H9 (cell line): ENCODE measurements around the gene TCF7L1. TPM values are rescaled to one million over a fixed set of nuclear protein-coding genes. Genes with fewer than 3 reads are reported as not detected.

Experiments used
- DNase-seq: peaks from one replicate; pipeline ENCODE4 v3.0.0-alpha.2; 2017
- H2AFZ ChIP-seq: one replicate; pipeline ENCODE4 v1.6.1; 2013; ENCODE audit warnings: mild to moderate bottlenecking, low read length, control low read depth, moderate library complexity
- H2AK5ac ChIP-seq: 2 replicates; pipeline ENCODE4 v1.6.1; 2013; ENCODE audit warnings: low read length, control low read depth, mixed read lengths; ENCODE audit not compliant: insufficient read length
- H2BK120ac ChIP-seq: one replicate; pipeline ENCODE4 v1.6.1; 2013; ENCODE audit warnings: low read depth, mild to moderate bottlenecking, low read length, control low read depth, inconsistent platforms; ENCODE audit not compliant: poor library complexity, severe bottlenecking
- H2BK12ac ChIP-seq: 2 replicates; pipeline ENCODE4 v1.6.1; 2013; ENCODE audit warnings: low read length, control low read depth, mixed read lengths, low read depth; ENCODE audit not compliant: insufficient read length
- H2BK15ac ChIP-seq: 2 replicates; pipeline ENCODE4 v1.6.1; 2013; ENCODE audit warnings: low read depth, low read length, control low read depth
- H2BK20ac ChIP-seq: one replicate; pipeline ENCODE4 v1.6.1; 2013; ENCODE audit warnings: low read depth, mild to moderate bottlenecking, low read length, control low read depth, inconsistent platforms; ENCODE audit not compliant: poor library complexity, severe bottlenecking
- H2BK5ac ChIP-seq: 2 replicates; pipeline ENCODE4 v1.6.1; 2013; ENCODE audit warnings: low read length, control low read depth, mixed read lengths; ENCODE audit not compliant: insufficient read length
- H3K14ac ChIP-seq: 2 replicates; pipeline ENCODE4 v1.6.1; 2013; ENCODE audit warnings: low read length, control low read depth; ENCODE audit not compliant: insufficient read depth
- H3K18ac ChIP-seq: 2 replicates; pipeline ENCODE4 v1.6.1; 2013; ENCODE audit warnings: low read depth, mild to moderate bottlenecking, mixed read lengths, low read length, control low read depth; ENCODE audit not compliant: insufficient read length
- H3K23ac ChIP-seq: 2 replicates; pipeline ENCODE4 v1.6.1; 2013; ENCODE audit warnings: low read length, control low read depth, mixed read lengths, low read depth; ENCODE audit not compliant: insufficient read length
- H3K23me2 ChIP-seq: 2 replicates; pipeline ENCODE4 v1.6.1; 2013; ENCODE audit warnings: low read depth, mild to moderate bottlenecking, mixed read lengths, low read length, control low read depth; ENCODE audit not compliant: insufficient read length, poor library complexity, severe bottlenecking
- H3K27ac ChIP-seq: 2 replicates; pipeline ENCODE4 v1.5.1; 2013; ENCODE audit warnings: low read length, control low read depth, mixed read lengths, low read depth; ENCODE audit not compliant: insufficient read length
- H3K27me3 ChIP-seq: 2 replicates; pipeline ENCODE4 v1.6.1; 2013; ENCODE audit warnings: low read length, control low read depth, inconsistent platforms; ENCODE audit not compliant: insufficient read depth
- H3K4ac ChIP-seq: 2 replicates; pipeline ENCODE4 v1.6.1; 2013; ENCODE audit warnings: low read depth, mild to moderate bottlenecking, control low read depth, inconsistent platforms, low read length, moderate library complexity
- H3K4me1 ChIP-seq: 2 replicates; pipeline ENCODE4 v1.6.1; 2013; ENCODE audit warnings: low read length, control low read depth, inconsistent platforms; ENCODE audit not compliant: insufficient read depth
- H3K4me2 ChIP-seq: 2 replicates; pipeline ENCODE4 v1.6.1; 2013; ENCODE audit warnings: low read length, control low read depth, mixed read lengths; ENCODE audit not compliant: insufficient read length, insufficient read depth
- H3K56ac ChIP-seq: 2 replicates; pipeline ENCODE4 v1.6.1; 2013; ENCODE audit warnings: low read depth, mild to moderate bottlenecking, mixed read lengths, low read length, control low read depth; ENCODE audit not compliant: insufficient read length
- H3K79me1 ChIP-seq: 2 replicates; pipeline ENCODE4 v1.6.1; 2013; ENCODE audit warnings: low read depth, mild to moderate bottlenecking, moderate library complexity, low read length, control low read depth, inconsistent platforms; ENCODE audit not compliant: insufficient read depth, poor library complexity, severe bottlenecking
- H3K79me2 ChIP-seq: 2 replicates; pipeline ENCODE4 v1.6.1; 2013; ENCODE audit warnings: low read length, control low read depth, inconsistent platforms; ENCODE audit not compliant: insufficient read depth
- H3K9ac ChIP-seq: 2 replicates; pipeline ENCODE4 v1.6.1; 2013; ENCODE audit warnings: low read length, control low read depth, mixed read lengths; ENCODE audit not compliant: insufficient read length; ENCODE audit errors: extremely low read depth
- H3K9me3 ChIP-seq: one replicate; pipeline ENCODE4 v1.6.1; 2013; ENCODE audit warnings: low read depth, low read length, inconsistent platforms; ENCODE audit not compliant: control insufficient read depth
- H3T11ph ChIP-seq: one replicate; pipeline ENCODE4 v1.6.1; 2013; ENCODE audit warnings: mild to moderate bottlenecking, low read length, control low read depth, inconsistent platforms
- H4K20me1 ChIP-seq: one replicate; pipeline ENCODE4 v1.6.1; 2013; ENCODE audit not compliant: control insufficient read depth, insufficient read length, insufficient read depth
- H4K5ac ChIP-seq: 2 replicates; pipeline ENCODE4 v1.6.1; 2013; ENCODE audit warnings: low read depth, mild to moderate bottlenecking, mixed read lengths, low read length, control low read depth; ENCODE audit not compliant: insufficient read length
- H4K8ac ChIP-seq: replicated peaks from 2 replicates; pipeline ENCODE4 v1.6.1; 2013; ENCODE audit warnings: low read length, control low read depth, mixed read lengths, low read depth; ENCODE audit not compliant: insufficient read length
- H4K91ac ChIP-seq: 2 replicates; pipeline ENCODE4 v1.6.1; 2013; ENCODE audit warnings: low read depth, mild to moderate bottlenecking, moderate library complexity, mixed read lengths, low read length, control low read depth; ENCODE audit not compliant: insufficient read length
- H3K27ac Mint-ChIP-seq, 3 experiments: 2 replicates in 2 of 3; 3 replicates in 1 of 3; pipeline ENCODE4 v1.8.0; 2020 to 2021; ENCODE audit warnings: mixed read lengths in 3 of 3, mild to moderate bottlenecking in 1 of 3, moderate library complexity in 1 of 3
- H3K27me3 Mint-ChIP-seq: 2 replicates; pipeline ENCODE4 v1.8.0; 2021; ENCODE audit warnings: low read depth, mild to moderate bottlenecking, moderate library complexity, mixed read lengths
- H3K36me3 Mint-ChIP-seq, 3 experiments: 2 replicates in 2 of 3; 3 replicates in 1 of 3; pipeline ENCODE4 v1.8.0; 2020 to 2021; ENCODE audit warnings: low read depth in 3 of 3, mixed read lengths in 3 of 3; ENCODE audit not compliant: insufficient read depth in 1 of 3
- H3K4me1 Mint-ChIP-seq, 2 experiments: 2 replicates each; pipeline ENCODE4 v1.8.0; 2020; ENCODE audit warnings: mixed read lengths in 2 of 2
- H3K4me3 Mint-ChIP-seq, 2 experiments: 2 replicates in 1 of 2; 3 replicates in 1 of 2; pipeline ENCODE4 v1.8.0; 2020 to 2021; ENCODE audit warnings: mild to moderate bottlenecking in 2 of 2, mixed read lengths in 2 of 2, moderate library complexity in 1 of 2
- H3K9me3 Mint-ChIP-seq, 2 experiments: 2 replicates in 1 of 2; 3 replicates in 1 of 2; pipeline ENCODE4 v1.8.0; 2020; ENCODE audit warnings: mild to moderate bottlenecking in 2 of 2, mixed read lengths in 2 of 2, moderate library complexity in 1 of 2
- CTCF ChIP-seq: fragments of 200-600 bp; sonication (generic); conservative IDR thresholded peaks from 3 replicates; pipeline ENCODE4 v1.8.0; 2021; ENCODE audit warnings: antibody characterized with exemption, mild to moderate bottlenecking
- WGBS: extraction: QIAGEN DNeasy Blood & Tissue Kit; methylation state at CpG from one replicate; pipeline ENCODE4 v1.1.7; 2013; ENCODE audit warnings: missing lambda C conversion rate, low lambda C conversion rate, mixed read lengths; ENCODE audit not compliant: insufficient read length; ENCODE audit errors: extremely low coverage; 5-methylcytosine and 5-hydroxymethylcytosine counted together
- total RNA-seq: library from RNA; stranded (reverse); gene quantifications from 2 replicates; pipeline ENCODE4 v1.2.1, GENCODE V29; 2021

Gene TCF7L1
- total RNA-seq, 1 experiment from 2014 or later, result 112 TPM

GRCh38 chr2:85278361-85278760, 145.2 kb downstream of the TCF7L1 start:
- no peak overlapping the region for H2BK20ac ChIP-seq
- H4K8ac ChIP-seq, result no peak overlapping the region
- no peak overlapping the region for H4K5ac ChIP-seq
- H3K79me2 ChIP-seq, result no peaks in the 10 kb centered on the region
- DNase-seq, result no peak
- Mint-ChIP-seq H3K9me3 (no peaks in the 10 kb centered on the region), H3K4me1 (peaks cover 44 to 46% of the 10 kb centered on the region in 2 experiments), H3K4me3 (no peak overlapping the region), H3K27me3 (no peaks in the 10 kb centered on the region), H3K27ac (peak overlapping the region in 2 of 3 experiments; percentile 47 to 55; a peak in 3 of 7 replicates), H3K36me3 (peaks cover 9 to 22% (median 20%) of the 10 kb centered on the region in 3 experiments)
- H3K9me3 ChIP-seq, result no peaks in the 10 kb centered on the region
- H4K91ac ChIP-seq, result no peak overlapping the region
- no peak overlapping the region for H2BK12ac ChIP-seq
- H3T11ph ChIP-seq, result no peak overlapping the region
- H3K23me2 ChIP-seq, result no peaks in the 10 kb centered on the region
- no peaks in the 10 kb centered on the region; the same call in 1 of the 2 replicates for H3K4me1 ChIP-seq
- no peak overlapping the region for H3K23ac ChIP-seq
- no peaks in the 10 kb centered on the region for H3K27me3 ChIP-seq
- H3K14ac ChIP-seq, result no peak overlapping the region
- H3K9ac ChIP-seq, result no peak overlapping the region
- H2AK5ac ChIP-seq, result no peak overlapping the region
- H2BK5ac ChIP-seq, result no peak overlapping the region
- no peak overlapping the region for H3K4me2 ChIP-seq
- peaks cover 6% of the 10 kb centered on the region for H3K79me1 ChIP-seq
- H2BK15ac ChIP-seq, result no peak overlapping the region
- H3K56ac ChIP-seq, result no peak overlapping the region
- H3K18ac ChIP-seq, result no peak overlapping the region
- no peaks in the 10 kb centered on the region for H4K20me1 ChIP-seq
- no peak for TF ChIP-seq CTCF
- no peak overlapping the region for H3K4ac ChIP-seq
- H3K27ac ChIP-seq, result no peak overlapping the region
- H2AFZ ChIP-seq, result no peak overlapping the region
- H2BK120ac ChIP-seq, result no peak overlapping the region
- WGBS, result no CpG with 5 or more reads among the region's 2 CpGs
